MM.1S (cell line): ENCODE measurements around the gene ATXN7L3B.

Experiments used
- DNase-seq: peaks from one replicate; pipeline ENCODE4 v3.0.0-alpha.2; 2015
- H2AFZ ChIP-seq: fragments of 300-600 bp; sonication (generic); 2 replicates; pipeline ENCODE4 v1.6.0; 2016; ENCODE audit warnings: antibody characterized with exemption, low read length
- H3F3A ChIP-seq: fragments of 300-600 bp; sonication (generic); 2 replicates; pipeline ENCODE4 v1.6.1; 2016; ENCODE audit warnings: mild to moderate bottlenecking, antibody characterized with exemption, low read length, moderate library complexity, mixed read lengths; ENCODE audit not compliant: insufficient read depth
- H3K27ac ChIP-seq: fragments of 300-600 bp; sonication (generic); 2 replicates; pipeline ENCODE4 v1.5.1; 2016; ENCODE audit warnings: mild to moderate bottlenecking, low read length
- H3K27me3 ChIP-seq: fragments of 300-600 bp; sonication (generic); replicated peaks from 2 replicates; pipeline ENCODE4 v1.6.0; 2016; ENCODE audit warnings: low read length; ENCODE audit not compliant: insufficient read depth
- H3K36me3 ChIP-seq: fragments of 300-600 bp; sonication (generic); replicated peaks from 2 replicates; pipeline ENCODE4 v1.6.1; 2016; ENCODE audit warnings: mild to moderate bottlenecking, low read length, mixed read lengths; ENCODE audit not compliant: insufficient read depth
- H3K4me1 ChIP-seq: fragments of 300-600 bp; sonication (generic); 2 replicates; pipeline ENCODE4 v1.6.1; 2016; ENCODE audit warnings: low read length, mixed read lengths
- H3K4me2 ChIP-seq: fragments of 300-600 bp; sonication (generic); 2 replicates; pipeline ENCODE4 v1.6.0; 2016; ENCODE audit warnings: low read depth, low read length
- H3K4me3 ChIP-seq: fragments of 300-600 bp; sonication (generic); 2 replicates; pipeline ENCODE4 v1.5.1; 2016; ENCODE audit warnings: low read length, mixed read lengths
- H3K79me2 ChIP-seq: fragments of 300-600 bp; sonication (generic); 2 replicates; pipeline ENCODE4 v1.6.1; 2016; ENCODE audit warnings: mixed run types, low read length, mixed read lengths
- H3K9ac ChIP-seq: fragments of 300-600 bp; sonication (generic); 2 replicates; pipeline ENCODE4 v1.6.1; 2016; ENCODE audit warnings: low read length, mixed read lengths
- H3K9me2 ChIP-seq: fragments of 300-600 bp; sonication (generic); replicated peaks from 2 replicates; pipeline ENCODE4 v1.6.1; 2016; ENCODE audit warnings: mild to moderate bottlenecking, low read length, mixed read lengths; ENCODE audit not compliant: insufficient read depth
- H3K9me3 ChIP-seq: fragments of 300-600 bp; sonication (generic); replicated peaks from 2 replicates; pipeline ENCODE4 v1.6.1; 2016; ENCODE audit warnings: mild to moderate bottlenecking, low read length, mixed read lengths; ENCODE audit not compliant: insufficient read depth
- H4K20me1 ChIP-seq: fragments of 300-600 bp; sonication (generic); 2 replicates; pipeline ENCODE4 v1.6.1; 2016; ENCODE audit warnings: mild to moderate bottlenecking, low read length, moderate library complexity, mixed read lengths; ENCODE audit not compliant: insufficient read depth
- CTCF ChIP-seq: fragments of 300-600 bp; sonication (generic); IDR thresholded peaks from 2 replicates; pipeline ENCODE4 v1.5.1; 2016; ENCODE audit warnings: antibody characterized with exemption, low read length, mixed read lengths
- EZH2 ChIP-seq: fragments of 300-600 bp; sonication (generic); optimal IDR thresholded peaks from 2 replicates; pipeline ENCODE3; 2017; ENCODE audit warnings: low read depth, mild to moderate bottlenecking, antibody characterized with exemption, low read length, mixed read lengths
- EZH2phosphoT487 ChIP-seq: fragments of 300-600 bp; sonication (generic); IDR thresholded peaks from 2 replicates; pipeline ENCODE4 v1.6.1; 2018; ENCODE audit warnings: antibody characterized with exemption, low read length

Gene ATXN7L3B

GRCh38 chr12:74539765-74540526, 2.3 kb downstream of the ATXN7L3B start:
- no peak for TF ChIP-seq CTCF
- no peak for TF ChIP-seq EZH2phosphoT487
- no peak for TF ChIP-seq EZH2
- H3K4me2 ChIP-seq: peak overlapping the region; percentile 92
- peaks cover 58% of the 10 kb centered on the region for H3K79me2 ChIP-seq
- no peaks in the 10 kb centered on the region for H3K9me3 ChIP-seq
- H3K36me3 ChIP-seq: no peaks in the 10 kb centered on the region
- H3K9ac ChIP-seq: peak overlapping the region; percentile 99; the same call in 1 of the 2 replicates
- H3K27me3 ChIP-seq: no peaks in the 10 kb centered on the region
- no peaks in the 10 kb centered on the region for H3K9me2 ChIP-seq
- peak overlapping the region; percentile 12; the same call in 1 of the 2 replicates for H3K27ac ChIP-seq
- no peak overlapping the region for H2AFZ ChIP-seq
- peaks cover 7% of the 10 kb centered on the region; the same call in 1 of the 2 replicates for H3K4me1 ChIP-seq
- H3K4me3 ChIP-seq: peak overlapping the region; percentile 95
- DNase-seq: peak; percentile 37
- H3F3A ChIP-seq: peaks cover 12% of the 10 kb centered on the region
- peaks cover 33% of the 10 kb centered on the region; the same call in 1 of the 2 replicates for H4K20me1 ChIP-seq

- H3K9me3 ChIP-seq: no peaks in the 10 kb centered on the region
- no peak overlapping the region for H3K9ac ChIP-seq
- H3K4me1 ChIP-seq: peaks cover 7% of the 10 kb centered on the region; the same call in 1 of the 2 replicates
- peaks cover 58% of the 10 kb centered on the region for H3K79me2 ChIP-seq
- no peak overlapping the region for H3K4me3 ChIP-seq
- H2AFZ ChIP-seq: no peak overlapping the region
- no peak for DNase-seq
- H3K27me3 ChIP-seq: no peaks in the 10 kb centered on the region
- no peak for TF ChIP-seq EZH2
- no peak for TF ChIP-seq EZH2phosphoT487
- TF ChIP-seq CTCF: no peak
- H4K20me1 ChIP-seq: peaks cover 33% of the 10 kb centered on the region; the same call in 1 of the 2 replicates
- peaks cover 12% of the 10 kb centered on the region for H3F3A ChIP-seq
- H3K36me3 ChIP-seq: no peaks in the 10 kb centered on the region
- H3K27ac ChIP-seq: no peak overlapping the region
- H3K4me2 ChIP-seq: no peak overlapping the region; the same call in 1 of the 2 replicates
- no peaks in the 10 kb centered on the region for H3K9me2 ChIP-seq
Observed at GRCh38 chr12:74541074-74541473, 3.4 kb downstream of the ATXN7L3B start.

GRCh38 chr12:74547249-74547648, 9.6 kb downstream of the ATXN7L3B start:
- Histone ChIP-seq H3K9ac (no peak overlapping the region), H3K9me3 (no peaks in the 10 kb centered on the region), H3F3A (no peaks in the 10 kb centered on the region), H3K36me3 (no peaks in the 10 kb centered on the region), H3K79me2 (peaks cover 12% of the 10 kb centered on the region), H2AFZ (no peak overlapping the region), H3K27me3 (no peaks in the 10 kb centered on the region), H3K4me2 (no peak overlapping the region), H3K4me3 (no peak overlapping the region), H4K20me1 (0 out of 2 replicates have a peak, but pooled peaks cover under 1% of the 10 kb centered on the region), H3K27ac (no peak overlapping the region), H3K9me2 (no peaks in the 10 kb centered on the region), H3K4me1 (no peaks in the 10 kb centered on the region)
- TF ChIP-seq EZH2 (no peak), CTCF (no peak), EZH2phosphoT487 (no peak)
- DNase-seq: no peak
